ENCODE data around the gene IMPA2. TPM values are rescaled to one million over a fixed set of nuclear protein-coding genes. Genes with fewer than 3 reads are reported as not detected.
A peak's percentile ranks its signal among the peaks of the same experiment; 100 is the strongest.
"Not testable (repeated sequence)": the region's sequence is repeated elsewhere in the genome, so short reads cannot be mapped to it uniquely, and the experiment has no call there.

IMPA2 gene
- total RNA-seq, 2 donors from 2014 or later, result 19.2 to 20.2 TPM

GRCh38 chr18:12034241-12035100 lies 53.2 kb downstream of the IMPA2 start:
- no peak for ATAC-seq (replicated peaks in 1 of 2)
- H3K9me3 Mint-ChIP-seq, result no peaks in the 10 kb centered on the region
- H3K36me3 Mint-ChIP-seq (ENCODE audit: insufficient read depth in 2 of 2), result no peaks in the 10 kb centered on the region
- H3K27me3 Mint-ChIP-seq (ENCODE audit: low read depth), result no peaks in the 10 kb centered on the region
- no peak overlapping the region for H3K4me3 Mint-ChIP-seq
- H3K27ac Mint-ChIP-seq, result no peak overlapping the region
- no peak for DNase-seq
- no peaks in the 10 kb centered on the region for H3K4me1 Mint-ChIP-seq (ENCODE audit: low read depth)

DNA sequence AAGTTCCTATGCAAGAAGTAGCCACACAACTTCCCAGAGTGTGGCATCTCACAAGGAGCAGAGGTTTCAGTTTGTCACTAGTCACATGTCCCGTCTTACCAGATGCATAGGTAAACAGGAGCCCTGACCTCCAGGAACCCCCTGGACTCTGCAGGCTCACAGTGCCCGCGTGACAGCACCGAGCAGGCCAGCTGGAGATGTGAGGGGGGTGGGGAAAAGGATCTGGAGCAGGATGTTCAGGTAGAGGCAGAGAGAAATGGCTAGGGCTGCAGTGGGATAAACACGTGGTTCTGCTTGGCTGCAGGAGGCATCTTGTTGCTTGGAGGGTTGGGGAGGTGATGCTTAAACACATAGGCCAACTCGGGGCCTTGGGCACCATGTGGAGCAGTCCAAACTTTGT lies 54.2 kb downstream of the IMPA2 start:
- no peak overlapping the region for H3K4me3 Mint-ChIP-seq
- no peaks in the 10 kb centered on the region for H3K4me1 Mint-ChIP-seq (ENCODE audit: low read depth)
- DNase-seq (no peak), ATAC-seq (replicated peaks in 1 of 2) (no peak)
- H3K36me3 Mint-ChIP-seq (ENCODE audit: insufficient read depth in 2 of 2), result no peaks in the 10 kb centered on the region
- H3K27me3 Mint-ChIP-seq (ENCODE audit: low read depth), result peaks cover 9% of the 10 kb centered on the region
- H3K9me3 Mint-ChIP-seq, result no peaks in the 10 kb centered on the region
- H3K27ac Mint-ChIP-seq, result no peak overlapping the region

DNA sequence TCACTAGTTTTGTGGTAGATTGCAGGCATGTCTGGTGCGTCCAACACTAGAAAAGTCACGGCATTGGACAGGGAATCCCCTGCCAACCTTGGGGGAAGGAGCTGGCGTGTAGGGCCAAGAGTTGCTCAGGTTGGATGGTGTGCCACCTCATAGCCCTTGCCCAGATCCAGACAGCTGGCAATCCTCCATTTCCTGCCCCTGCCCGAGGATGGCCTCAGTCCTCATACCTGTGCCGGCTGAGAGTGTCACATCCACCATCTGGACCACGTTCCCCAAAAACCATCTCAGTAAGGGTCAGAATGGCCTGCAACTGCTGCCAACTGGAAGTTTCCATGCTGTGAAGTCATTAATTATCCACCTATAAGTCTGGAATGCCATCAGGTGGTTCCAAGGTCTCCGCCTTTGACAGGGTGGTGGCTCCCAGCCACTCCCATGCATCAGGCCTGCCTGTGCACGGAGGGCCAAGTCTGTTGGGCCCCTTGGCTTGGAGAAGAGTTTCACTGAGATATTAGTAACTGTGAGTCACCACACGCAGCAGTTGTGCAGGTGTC lies 55.0 kb downstream of the IMPA2 start:
- H3K4me1 Mint-ChIP-seq (ENCODE audit: low read depth), result peaks cover 8% of the 10 kb centered on the region
- H3K27me3 Mint-ChIP-seq (ENCODE audit: low read depth), result peaks cover 15% of the 10 kb centered on the region
- H3K36me3 Mint-ChIP-seq (ENCODE audit: insufficient read depth in 2 of 2), result no peaks in the 10 kb centered on the region
- ATAC-seq (replicated peaks in 1 of 2) (no peak), DNase-seq (no peak)
- no peak overlapping the region for H3K27ac Mint-ChIP-seq
- no peak overlapping the region for H3K4me3 Mint-ChIP-seq
- no peaks in the 10 kb centered on the region for H3K9me3 Mint-ChIP-seq

GRCh38 chr18:12038082-12038638 lies 56.9 kb downstream of the IMPA2 start:
- DNase-seq (peak; percentile 20 to 31), ATAC-seq (replicated peaks in 1 of 2) (peak; percentile 6 to 16)
- Mint-ChIP-seq H3K36me3 (ENCODE audit: insufficient read depth in 2 of 2) (no peaks in the 10 kb centered on the region), H3K9me3 (no peaks in the 10 kb centered on the region), H3K4me3 (peak overlapping the region; percentile 74 to 87), H3K4me1 (ENCODE audit: low read depth) (peaks cover 19% of the 10 kb centered on the region), H3K27me3 (ENCODE audit: low read depth) (peaks cover 29% of the 10 kb centered on the region), H3K27ac (no peak overlapping the region)

GRCh38 chr18:12038639-12039539 lies 57.6 kb downstream of the IMPA2 start:
- no peaks in the 10 kb centered on the region for H3K36me3 Mint-ChIP-seq (ENCODE audit: insufficient read depth in 2 of 2)
- peaks cover 19% of the 10 kb centered on the region for H3K4me1 Mint-ChIP-seq (ENCODE audit: low read depth)
- H3K27me3 Mint-ChIP-seq (ENCODE audit: low read depth), result peaks cover 29% of the 10 kb centered on the region
- DNase-seq (peak; percentile 82 to 85), ATAC-seq (replicated peaks in 1 of 2) (peak; percentile 82)
- peak overlapping the region; percentile 74 to 87 for H3K4me3 Mint-ChIP-seq
- H3K27ac Mint-ChIP-seq, result no peak overlapping the region
- no peaks in the 10 kb centered on the region for H3K9me3 Mint-ChIP-seq

GRCh38 chr18:12039540-12039930 lies 58.2 kb downstream of the IMPA2 start:
- H3K4me1 Mint-ChIP-seq (ENCODE audit: low read depth), result peaks cover 19% of the 10 kb centered on the region
- H3K9me3 Mint-ChIP-seq; H3K4me3 Mint-ChIP-seq; DNase-seq; ATAC-seq (replicated peaks in 1 of 2); H3K27ac Mint-ChIP-seq; H3K36me3 Mint-ChIP-seq (ENCODE audit: insufficient read depth in 2 of 2): not testable (repeated sequence)
- peaks cover 30% of the 10 kb centered on the region for H3K27me3 Mint-ChIP-seq (ENCODE audit: low read depth)

DNA sequence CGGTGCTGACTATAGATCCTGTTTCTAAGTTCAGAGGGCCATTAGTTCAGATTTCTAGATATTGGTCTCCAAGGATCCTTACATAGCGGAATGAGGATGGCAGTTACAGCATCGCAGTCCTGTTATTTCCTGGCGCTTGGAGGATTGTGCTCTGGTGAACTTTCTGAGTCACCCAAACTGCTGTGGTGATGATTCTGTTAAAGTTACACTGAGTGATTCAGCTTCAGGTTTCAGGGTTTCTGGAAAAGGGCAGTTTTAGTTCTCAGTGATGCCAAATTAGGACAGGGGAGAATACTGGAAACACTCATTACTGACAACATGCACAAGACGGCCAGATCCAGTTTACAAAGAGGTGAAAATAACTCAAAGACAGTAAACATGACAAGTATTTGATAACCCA lies 60.3 kb downstream of the IMPA2 start:
- peak overlapping the region in 1 of 2 donors; percentile 7 for H3K4me3 Mint-ChIP-seq
- peak; percentile 22 to 35 for DNase-seq
- peaks cover 19% of the 10 kb centered on the region for H3K4me1 Mint-ChIP-seq (ENCODE audit: low read depth)
- ATAC-seq (replicated peaks in 1 of 2), result peak; percentile 74 to 82
- no peaks in the 10 kb centered on the region for H3K36me3 Mint-ChIP-seq (ENCODE audit: insufficient read depth in 2 of 2)
- H3K27ac Mint-ChIP-seq, result no peak overlapping the region
- no peaks in the 10 kb centered on the region for H3K9me3 Mint-ChIP-seq
- peaks cover 38% of the 10 kb centered on the region for H3K27me3 Mint-ChIP-seq (ENCODE audit: low read depth)

- peaks cover 38% of the 10 kb centered on the region for H3K27me3 Mint-ChIP-seq (ENCODE audit: low read depth)
- H3K4me3 Mint-ChIP-seq, result no peak overlapping the region
- H3K4me1 Mint-ChIP-seq (ENCODE audit: low read depth), result peaks cover 24% of the 10 kb centered on the region
- no peaks in the 10 kb centered on the region for H3K36me3 Mint-ChIP-seq (ENCODE audit: insufficient read depth in 2 of 2)
- H3K9me3 Mint-ChIP-seq, result no peaks in the 10 kb centered on the region
- DNase-seq (no peak), ATAC-seq (replicated peaks in 1 of 2) (no peak)
- no peak overlapping the region for H3K27ac Mint-ChIP-seq
Observed at GRCh38 chr18:12043811-12044210, 62.5 kb downstream of the IMPA2 start.

- no peak for DNase-seq
- peaks cover 28% of the 10 kb centered on the region for H3K4me1 Mint-ChIP-seq (ENCODE audit: low read depth)
- no peak overlapping the region for H3K4me3 Mint-ChIP-seq
- no peak overlapping the region for H3K27ac Mint-ChIP-seq
- H3K36me3 Mint-ChIP-seq (ENCODE audit: insufficient read depth in 2 of 2), result no peaks in the 10 kb centered on the region
- H3K9me3 Mint-ChIP-seq, result no peaks in the 10 kb centered on the region
- no peak for ATAC-seq (replicated peaks in 1 of 2)
- H3K27me3 Mint-ChIP-seq (ENCODE audit: low read depth), result peaks cover 38% of the 10 kb centered on the region
Observed at GRCh38 chr18:12044591-12044990, 63.3 kb downstream of the IMPA2 start.

DNA sequence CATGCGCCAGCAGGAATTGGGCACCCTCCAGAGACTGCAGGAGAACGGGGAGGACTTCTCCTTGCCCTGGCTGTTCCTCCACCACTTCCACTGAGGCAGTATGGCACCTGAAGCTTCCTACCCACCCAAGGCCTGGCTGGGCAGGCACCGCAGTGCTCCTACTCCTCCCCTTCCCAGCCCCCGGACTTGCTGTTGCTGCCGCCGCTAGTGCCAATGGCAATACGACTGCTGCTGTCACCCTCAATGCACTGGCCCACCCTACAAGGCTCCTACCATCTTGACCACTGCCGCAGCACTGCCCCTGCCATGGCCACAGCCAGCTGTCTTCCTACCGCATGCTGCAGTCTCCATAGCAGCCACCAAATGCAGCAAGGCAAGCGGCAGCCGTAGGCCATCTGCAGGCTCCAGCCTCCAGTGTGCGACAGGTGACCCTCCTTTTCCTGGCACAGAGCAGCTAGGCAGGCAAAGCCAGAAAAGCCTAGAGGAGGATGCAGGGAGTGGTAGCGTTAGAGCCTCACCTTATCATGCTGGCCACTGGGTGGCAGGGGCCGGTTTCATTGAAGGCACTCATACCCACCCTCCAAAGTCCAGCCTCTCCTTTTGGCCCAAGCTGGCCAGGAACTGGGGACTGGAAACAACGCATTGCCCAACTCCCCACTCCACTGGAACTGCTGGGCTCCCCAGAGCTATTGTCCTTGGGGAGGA lies 64.9 kb downstream of the IMPA2 start:
- peaks cover 22% of the 10 kb centered on the region for H3K27me3 Mint-ChIP-seq (ENCODE audit: low read depth)
- peaks cover 21% of the 10 kb centered on the region for H3K4me1 Mint-ChIP-seq (ENCODE audit: low read depth)
- no peaks in the 10 kb centered on the region for H3K9me3 Mint-ChIP-seq
- no peak overlapping the region for H3K27ac Mint-ChIP-seq
- ATAC-seq (replicated peaks in 1 of 2) (no peak), DNase-seq (no peak)
- no peak overlapping the region for H3K4me3 Mint-ChIP-seq
- H3K36me3 Mint-ChIP-seq (ENCODE audit: insufficient read depth in 2 of 2), result no peaks in the 10 kb centered on the region

DNA sequence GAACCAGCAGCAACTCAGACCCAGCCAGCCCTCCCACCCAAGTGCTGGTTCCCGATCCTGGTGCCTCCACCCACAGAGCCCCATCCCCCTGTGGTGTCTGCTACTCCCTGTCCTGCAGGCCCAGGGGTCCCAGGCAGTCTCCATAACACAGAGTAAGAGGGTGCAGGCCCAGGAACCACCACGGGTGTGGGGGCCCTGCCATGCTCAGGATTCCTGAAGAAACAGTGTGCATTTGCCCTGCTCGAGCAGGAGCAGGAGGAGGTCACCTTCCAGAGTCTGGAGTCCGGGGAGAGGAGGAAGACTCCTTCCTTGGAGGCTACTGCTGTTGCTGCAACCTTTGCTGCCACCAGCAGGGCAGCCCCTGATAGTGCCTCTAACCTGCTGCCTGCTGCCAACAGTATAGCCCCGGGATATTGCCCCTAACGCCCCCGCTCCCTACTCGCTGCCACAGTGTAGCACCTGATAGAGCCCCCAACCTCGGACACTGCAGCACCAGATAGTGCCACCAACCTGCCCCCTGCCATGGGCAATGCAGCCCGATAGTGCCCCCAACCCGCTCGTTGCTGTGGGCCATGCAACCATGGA lies 65.5 kb downstream of the IMPA2 start:
- DNase-seq, result no peak
- peaks cover 15% of the 10 kb centered on the region for H3K4me1 Mint-ChIP-seq (ENCODE audit: low read depth)
- ATAC-seq (replicated peaks in 1 of 2), result no peak
- no peak overlapping the region for H3K4me3 Mint-ChIP-seq
- no peaks in the 10 kb centered on the region for H3K9me3 Mint-ChIP-seq
- H3K27me3 Mint-ChIP-seq (ENCODE audit: low read depth), result peaks cover 18% of the 10 kb centered on the region
- H3K36me3 Mint-ChIP-seq (ENCODE audit: insufficient read depth in 2 of 2), result no peaks in the 10 kb centered on the region
- no peak overlapping the region for H3K27ac Mint-ChIP-seq
